Brain microvascular endothelial cell (primary cell): ENCODE results near the gene PPP1R13B.

Source experiments
- DNase-seq: peaks from one replicate; pipeline ENCODE4 v3.0.0-alpha.2; 2020
- H3K27ac ChIP-seq: fragments of 250-450 bp; sonication (Bioruptor Pico); 2 replicates; pipeline ENCODE4 v1.5.1; 2020; ENCODE audit warnings: mild to moderate bottlenecking, moderate library complexity
- H3K27me3 ChIP-seq: fragments of 250-450 bp; sonication (Bioruptor Pico); replicated peaks from 2 replicates; pipeline ENCODE4 v1.5.1; 2020; ENCODE audit warnings: mild to moderate bottlenecking
- H3K36me3 ChIP-seq: fragments of 250-450 bp; sonication (Bioruptor Pico); replicated peaks from 2 replicates; pipeline ENCODE4 v1.5.1; 2020; ENCODE audit warnings: mild to moderate bottlenecking
- H3K4me3 ChIP-seq: 2 replicates; pipeline ENCODE4 v1.5.1; 2011; ENCODE audit warnings: low read depth, mild to moderate bottlenecking, control low read depth, low read length, moderate library complexity
- in situ Hi-C: cut with HindIII; loops from 2 replicates; pipeline ENCODE4 v1.10.0; 2017; ENCODE audit warnings: low sequenced_read_pairs, low pct_ligation_motif_present
- TF ChIP-seq, protein P1 (sequence below): IDR thresholded peaks from 2 replicates; pipeline ENCODE4 v1.5.1; 2011; ENCODE audit warnings: low read depth, mild to moderate bottlenecking, moderate library complexity, low read length, control low read depth, inconsistent platforms; ENCODE audit errors: missing control alignments

PPP1R13B gene

DNA sequence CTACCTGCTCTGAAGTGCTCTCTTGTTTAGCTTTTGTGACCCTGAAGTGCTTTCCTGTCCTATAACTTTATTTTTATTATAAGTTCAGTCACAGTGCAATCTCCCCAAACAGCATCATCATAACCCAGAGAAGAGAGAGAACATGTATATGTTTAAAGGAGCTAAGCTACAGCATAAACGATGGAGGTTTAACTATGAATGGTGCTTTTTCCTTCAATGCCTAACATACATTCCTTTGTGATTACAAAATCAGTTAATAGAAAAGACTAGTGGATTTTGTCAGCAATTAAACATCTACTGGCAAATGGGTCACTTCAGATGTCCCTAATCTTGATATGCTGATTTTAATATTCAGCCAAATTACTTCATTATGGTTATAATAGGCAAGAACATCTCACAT is 85.3 kb downstream of the PPP1R13B start:
- no peak overlapping the region for H3K27ac ChIP-seq
- TF ChIP-seq, protein P1, sequence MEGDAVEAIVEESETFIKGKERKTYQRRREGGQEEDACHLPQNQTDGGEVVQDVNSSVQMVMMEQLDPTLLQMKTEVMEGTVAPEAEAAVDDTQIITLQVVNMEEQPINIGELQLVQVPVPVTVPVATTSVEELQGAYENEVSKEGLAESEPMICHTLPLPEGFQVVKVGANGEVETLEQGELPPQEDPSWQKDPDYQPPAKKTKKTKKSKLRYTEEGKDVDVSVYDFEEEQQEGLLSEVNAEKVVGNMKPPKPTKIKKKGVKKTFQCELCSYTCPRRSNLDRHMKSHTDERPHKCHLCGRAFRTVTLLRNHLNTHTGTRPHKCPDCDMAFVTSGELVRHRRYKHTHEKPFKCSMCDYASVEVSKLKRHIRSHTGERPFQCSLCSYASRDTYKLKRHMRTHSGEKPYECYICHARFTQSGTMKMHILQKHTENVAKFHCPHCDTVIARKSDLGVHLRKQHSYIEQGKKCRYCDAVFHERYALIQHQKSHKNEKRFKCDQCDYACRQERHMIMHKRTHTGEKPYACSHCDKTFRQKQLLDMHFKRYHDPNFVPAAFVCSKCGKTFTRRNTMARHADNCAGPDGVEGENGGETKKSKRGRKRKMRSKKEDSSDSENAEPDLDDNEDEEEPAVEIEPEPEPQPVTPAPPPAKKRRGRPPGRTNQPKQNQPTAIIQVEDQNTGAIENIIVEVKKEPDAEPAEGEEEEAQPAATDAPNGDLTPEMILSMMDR = no peak

DNA sequence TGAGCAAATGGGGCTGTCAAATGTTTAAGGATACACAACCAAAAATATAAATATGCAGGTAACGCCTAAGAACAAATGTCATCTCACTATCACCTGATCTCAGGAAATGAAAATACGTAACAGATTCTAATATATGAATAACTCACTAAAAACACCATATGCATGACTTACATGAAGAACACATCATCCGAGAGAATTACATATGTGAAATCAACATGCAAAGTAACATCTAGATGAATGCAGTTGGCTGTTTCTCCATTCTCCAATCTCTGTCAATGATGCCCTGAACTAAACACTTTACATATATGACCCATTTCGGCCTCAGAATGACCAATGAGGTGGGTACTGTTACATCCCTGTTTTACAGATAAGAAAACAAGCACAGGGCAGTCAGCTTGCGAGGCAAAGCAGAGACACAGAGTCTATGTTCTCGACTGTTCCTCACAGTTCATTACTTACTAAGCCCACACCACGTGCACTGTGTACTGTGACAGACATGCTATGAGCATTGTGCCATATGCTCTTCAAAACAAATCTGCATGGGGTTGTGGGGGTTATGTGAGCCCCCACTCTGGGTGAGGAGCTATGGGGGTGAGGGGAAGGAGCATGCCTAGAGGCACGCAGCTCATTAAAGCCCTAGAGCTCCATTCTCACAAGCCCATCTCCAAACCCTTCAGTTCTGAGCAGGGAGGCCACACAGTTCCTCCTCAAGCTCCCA is 89.2 kb downstream of the PPP1R13B start:
- Histone ChIP-seq H3K36me3 (no peaks in the 10 kb centered on the region), H3K4me3 (no peak overlapping the region), H3K27me3 (no peaks in the 10 kb centered on the region), H3K27ac (no peak overlapping the region)
- no peak for DNase-seq
- in situ Hi-C loops = no loop called here
- TF ChIP-seq, protein P1 = no peak

More for the DNA sequence above, 85.3 kb downstream of the PPP1R13B start:
- DNase-seq = no peak
- Histone ChIP-seq H3K27me3 (no peaks in the 10 kb centered on the region), H3K36me3 (no peaks in the 10 kb centered on the region), H3K4me3 (no peak overlapping the region)
- in situ Hi-C loops = no loop called here

DNA sequence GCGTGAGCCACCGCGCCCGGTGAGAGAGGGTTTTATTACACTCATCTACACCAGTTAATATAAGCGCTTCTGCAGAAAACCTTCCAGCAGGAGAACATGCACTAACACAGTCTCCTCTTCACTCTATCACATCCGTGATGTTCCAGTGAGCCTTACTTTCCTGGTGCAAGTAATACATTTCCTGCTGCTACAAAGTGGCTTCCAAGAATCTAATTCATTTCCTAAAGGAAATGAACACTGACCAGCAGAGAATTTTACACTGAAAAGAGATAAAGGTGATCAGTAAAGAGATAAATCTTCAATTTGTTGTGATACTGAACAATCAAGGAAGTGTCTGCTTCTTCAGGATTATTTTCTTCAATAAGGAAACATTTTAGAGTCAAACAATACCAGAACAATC is 92.3 kb downstream of the PPP1R13B start:
- H3K27me3 ChIP-seq = no peaks in the 10 kb centered on the region
- H3K27ac ChIP-seq = no peak overlapping the region
- in situ Hi-C loops = no loop called here
- DNase-seq = no peak
- TF ChIP-seq, protein P1 = no peak
- H3K4me3 ChIP-seq = no peak overlapping the region
- H3K36me3 ChIP-seq = no peaks in the 10 kb centered on the region

DNA sequence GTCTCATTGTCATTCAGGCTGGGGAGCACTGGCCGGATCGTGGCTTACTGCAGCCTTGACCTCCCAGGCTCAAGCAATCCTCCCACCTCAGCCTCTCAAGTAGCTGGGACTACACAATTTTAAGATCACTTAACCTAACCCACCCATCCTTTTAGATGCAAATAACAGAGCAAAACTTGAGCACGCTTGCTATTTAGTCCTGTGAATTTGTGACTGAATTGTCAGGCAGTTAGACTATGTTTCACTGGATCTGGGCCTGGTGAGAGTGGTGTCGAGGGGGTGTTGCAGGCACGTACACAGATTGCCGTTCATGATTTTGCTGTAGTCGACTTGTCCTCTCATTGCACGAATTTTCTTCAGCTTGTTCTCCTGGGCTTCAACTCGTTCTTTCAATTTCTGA is 93.6 kb downstream of the PPP1R13B start:
- TF ChIP-seq, protein P1 = no peak
- H3K4me3 ChIP-seq = no peak overlapping the region
- in situ Hi-C loops = no loop called here
- H3K27me3 ChIP-seq = no peaks in the 10 kb centered on the region
- H3K36me3 ChIP-seq = no peaks in the 10 kb centered on the region
- H3K27ac ChIP-seq = no peak overlapping the region
- no peak for DNase-seq

DNA sequence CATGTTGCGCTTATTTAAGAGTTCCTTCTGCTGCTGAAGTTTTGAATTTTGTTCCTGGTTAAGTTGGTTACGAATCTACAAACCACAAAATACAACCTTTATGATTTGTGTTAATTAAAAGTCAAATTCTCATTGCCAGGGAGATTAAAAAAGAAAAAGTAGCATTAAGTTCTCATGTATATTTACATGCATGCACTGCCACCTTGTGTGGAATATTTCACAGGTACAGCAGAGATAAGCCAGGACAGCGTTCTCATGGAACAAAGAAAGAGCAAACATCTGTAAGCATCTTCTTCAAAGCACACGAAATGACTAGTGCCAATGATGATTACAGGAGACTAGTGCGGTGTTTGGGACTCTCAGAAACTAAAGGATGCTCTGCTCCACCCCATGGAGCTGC is 97.5 kb downstream of the PPP1R13B start:
- Histone ChIP-seq H3K27ac (no peak overlapping the region), H3K27me3 (no peaks in the 10 kb centered on the region), H3K4me3 (no peak overlapping the region), H3K36me3 (no peaks in the 10 kb centered on the region)
- in situ Hi-C loops = no loop called here
- TF ChIP-seq, protein P1 = no peak
- DNase-seq = no peak

DNA sequence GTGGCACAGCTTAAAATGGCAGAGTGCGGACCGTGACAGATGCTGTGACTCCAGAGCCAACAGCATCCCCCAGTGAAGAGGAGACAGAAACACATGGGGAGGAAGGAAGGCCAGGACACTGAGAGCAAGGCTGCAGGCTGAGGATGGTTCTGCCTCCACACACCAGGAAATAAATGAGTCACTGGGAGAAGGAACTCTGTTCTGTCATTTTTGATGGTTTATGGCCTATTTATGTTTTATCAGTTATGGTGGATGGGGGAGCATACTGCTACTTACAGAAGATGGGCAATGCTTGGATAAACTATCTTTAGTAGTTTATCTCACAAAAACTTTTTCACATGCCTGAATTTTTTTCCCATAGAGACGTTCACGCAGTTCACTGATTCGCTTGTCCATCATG is 97.9 kb downstream of the PPP1R13B start:
- TF ChIP-seq, protein P1 = no peak
- in situ Hi-C loops = no loop called here

More for the DNA sequence above, 97.9 kb downstream of the PPP1R13B start:
- Histone ChIP-seq H3K36me3 (no peaks in the 10 kb centered on the region), H3K4me3 (no peak overlapping the region), H3K27me3 (no peaks in the 10 kb centered on the region), H3K27ac (no peak overlapping the region)
- DNase-seq = no peak
